OCI-LY3 (cell line): Measurements from ENCODE around the gene SIRT6.
"Not testable (repeated sequence)": the region's sequence is repeated elsewhere in the genome, so short reads cannot be mapped to it uniquely, and the experiment has no call there.

Experiments used
- H2AFZ ChIP-seq: fragments of 200-600, 300-600 bp; shearing (Covaris generic); 2 replicates; pipeline ENCODE4 v1.6.0; 2014; ENCODE audit warnings: antibody characterized with exemption, low read depth, low read length
- H3K27ac ChIP-seq: fragments of 200-600, 300-600 bp; sonication (generic); 2 replicates; pipeline ENCODE4 v1.5.1; 2014; ENCODE audit warnings: mild to moderate bottlenecking, low read length, moderate library complexity, mixed read lengths
- H3K27me3 ChIP-seq: fragments of 200-600, 300-600 bp; sonication (generic); 2 replicates; pipeline ENCODE4 v1.6.1; 2014; ENCODE audit warnings: low read depth, low read length, mixed read lengths
- H3K36me3 ChIP-seq: fragments of 200-600, 300-600 bp; sonication (generic); replicated peaks from 2 replicates; pipeline ENCODE3; 2014; ENCODE audit warnings: low read depth, low read length, mixed read lengths
- H3K4me1 ChIP-seq: fragments of 300-600, 200-600 bp; sonication (generic); 2 replicates; pipeline ENCODE4 v1.6.1; 2014; ENCODE audit warnings: low read length, mixed read lengths
- H3K4me2 ChIP-seq: fragments of 200-600, 300-600 bp; sonication (generic); 2 replicates; pipeline ENCODE4 v1.6.1; 2014; ENCODE audit warnings: low read length, mixed read lengths
- H3K4me3 ChIP-seq: fragments of 300-600, 200-600 bp; sonication (generic); 2 replicates; pipeline ENCODE4 v1.5.1; 2014; ENCODE audit warnings: antibody characterized with exemption, mild to moderate bottlenecking, low read length, moderate library complexity
- H3K79me2 ChIP-seq: fragments of 300-600, 200-600 bp; shearing (Covaris generic); 2 replicates; pipeline ENCODE4 v1.6.1; 2014; ENCODE audit warnings: mild to moderate bottlenecking, low read length, mixed read lengths
- H3K9ac ChIP-seq: fragments of 300-600, 200-600 bp; shearing (Covaris generic); 2 replicates; pipeline ENCODE4 v1.6.0; 2014; ENCODE audit warnings: mild to moderate bottlenecking, low read length, moderate library complexity
- H3K9me3 ChIP-seq: fragments of 200-600, 300-600 bp; shearing (Covaris generic); 2 replicates; pipeline ENCODE4 v1.6.1; 2014; ENCODE audit warnings: low read length, mixed read lengths; ENCODE audit not compliant: insufficient read depth
- H4K20me1 ChIP-seq: fragments of 200-600, 300-600 bp; sonication (generic); 2 replicates; pipeline ENCODE4 v1.6.1; 2016; ENCODE audit warnings: low read length, mixed read lengths; ENCODE audit not compliant: insufficient read depth
- EZH2phosphoT487 ChIP-seq: fragments of 200-600 bp; shearing (Covaris generic); IDR thresholded peaks from 2 replicates; pipeline ENCODE4 v1.6.1; 2018; ENCODE audit warnings: antibody characterized with exemption, mixed run types, low read depth
- TF ChIP-seq, protein P1 (sequence below): fragments of 200-600, 300-600 bp; sonication (generic); IDR thresholded peaks from 2 replicates; pipeline ENCODE4 v1.5.1; 2014; ENCODE audit warnings: antibody characterized with exemption, low read length, low read depth

The SIRT6 gene

DNA sequence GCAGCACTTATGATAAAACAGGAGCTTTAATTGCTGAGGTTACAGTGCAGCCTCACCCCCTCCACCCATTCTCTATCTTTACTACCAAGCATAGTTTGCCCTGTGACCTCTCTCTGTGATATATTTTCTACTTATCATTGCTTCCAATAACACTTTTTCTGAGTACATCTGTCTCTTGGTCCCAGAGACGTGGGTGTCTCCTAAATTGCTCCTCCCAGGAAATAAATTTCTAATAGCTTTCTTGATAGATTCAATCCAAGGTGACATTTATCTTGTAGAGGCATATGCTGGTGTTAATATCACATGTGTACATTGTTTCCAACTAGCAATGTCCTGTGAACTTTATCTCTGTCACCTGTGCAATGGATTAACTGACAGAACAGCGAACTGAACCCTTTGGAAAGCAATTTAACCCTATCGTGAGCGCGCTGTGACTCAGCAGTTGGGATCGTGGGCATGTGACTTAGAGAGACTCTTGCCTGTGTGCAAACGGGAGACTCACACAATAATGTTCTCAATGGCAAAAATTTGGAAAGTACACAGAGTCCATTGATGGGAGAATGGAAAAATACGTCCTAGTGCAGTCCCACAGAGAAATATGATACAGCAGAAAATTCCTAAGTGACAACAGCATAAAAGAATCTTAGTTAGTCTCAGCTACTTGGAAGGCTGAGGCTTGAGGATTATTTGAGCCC is 51.5 kb downstream of the SIRT6 start:
- Histone ChIP-seq H3K4me2 (no peak overlapping the region), H3K9ac (no peak overlapping the region), H3K27ac (no peak overlapping the region)

DNA sequence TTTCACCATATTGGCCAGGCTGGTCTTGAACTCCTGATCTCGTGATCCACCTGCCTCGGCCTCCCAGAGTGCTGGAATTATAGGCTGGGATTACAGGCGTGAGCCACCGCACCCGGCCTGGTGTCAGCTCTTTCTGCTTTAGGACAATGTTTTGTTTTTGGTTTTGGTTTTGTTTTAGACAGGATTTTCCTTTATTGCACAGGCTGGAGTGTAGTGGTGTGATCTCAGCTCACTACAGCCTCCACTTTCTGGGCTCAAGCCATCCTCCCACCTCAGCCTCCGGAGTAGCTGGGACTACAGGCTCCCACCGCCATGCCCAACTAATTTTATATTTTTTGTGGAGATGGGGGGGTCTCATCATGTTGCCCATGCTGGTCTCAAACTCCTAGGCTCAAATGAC is 53.3 kb downstream of the SIRT6 start:
- H3K79me2 ChIP-seq, H4K20me1 ChIP-seq, H3K36me3 ChIP-seq, H2AFZ ChIP-seq, H3K4me3 ChIP-seq, H3K4me1 ChIP-seq, H3K9me3 ChIP-seq, H3K27ac ChIP-seq, H3K27me3 ChIP-seq, H3K4me2 ChIP-seq, H3K9ac ChIP-seq: not testable (repeated sequence)

More for the DNA sequence above, 51.5 kb downstream of the SIRT6 start:
- no peaks in the 10 kb centered on the region for H4K20me1 ChIP-seq
- peaks cover 12% of the 10 kb centered on the region for H3K27me3 ChIP-seq
- TF ChIP-seq, protein P1, sequence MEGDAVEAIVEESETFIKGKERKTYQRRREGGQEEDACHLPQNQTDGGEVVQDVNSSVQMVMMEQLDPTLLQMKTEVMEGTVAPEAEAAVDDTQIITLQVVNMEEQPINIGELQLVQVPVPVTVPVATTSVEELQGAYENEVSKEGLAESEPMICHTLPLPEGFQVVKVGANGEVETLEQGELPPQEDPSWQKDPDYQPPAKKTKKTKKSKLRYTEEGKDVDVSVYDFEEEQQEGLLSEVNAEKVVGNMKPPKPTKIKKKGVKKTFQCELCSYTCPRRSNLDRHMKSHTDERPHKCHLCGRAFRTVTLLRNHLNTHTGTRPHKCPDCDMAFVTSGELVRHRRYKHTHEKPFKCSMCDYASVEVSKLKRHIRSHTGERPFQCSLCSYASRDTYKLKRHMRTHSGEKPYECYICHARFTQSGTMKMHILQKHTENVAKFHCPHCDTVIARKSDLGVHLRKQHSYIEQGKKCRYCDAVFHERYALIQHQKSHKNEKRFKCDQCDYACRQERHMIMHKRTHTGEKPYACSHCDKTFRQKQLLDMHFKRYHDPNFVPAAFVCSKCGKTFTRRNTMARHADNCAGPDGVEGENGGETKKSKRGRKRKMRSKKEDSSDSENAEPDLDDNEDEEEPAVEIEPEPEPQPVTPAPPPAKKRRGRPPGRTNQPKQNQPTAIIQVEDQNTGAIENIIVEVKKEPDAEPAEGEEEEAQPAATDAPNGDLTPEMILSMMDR, result no peak
- TF ChIP-seq EZH2phosphoT487, result no peak
- no peak overlapping the region for H3K4me3 ChIP-seq
- no peaks in the 10 kb centered on the region for H3K4me1 ChIP-seq
- H2AFZ ChIP-seq, result no peak overlapping the region
- H3K79me2 ChIP-seq, result no peaks in the 10 kb centered on the region
- no peaks in the 10 kb centered on the region for H3K9me3 ChIP-seq
- no peaks in the 10 kb centered on the region for H3K36me3 ChIP-seq

GRCh38 chr19:4127322-4127721 is 55.0 kb downstream of the SIRT6 start:
- not testable (repeated sequence) for H4K20me1 ChIP-seq, H3K9me3 ChIP-seq, H3K4me2 ChIP-seq, H3K4me3 ChIP-seq, H3K36me3 ChIP-seq, H3K27me3 ChIP-seq, H2AFZ ChIP-seq, H3K27ac ChIP-seq, H3K9ac ChIP-seq
- H3K4me1 ChIP-seq, result peaks cover 11% of the 10 kb centered on the region
- peaks cover 16% of the 10 kb centered on the region for H3K79me2 ChIP-seq

DNA sequence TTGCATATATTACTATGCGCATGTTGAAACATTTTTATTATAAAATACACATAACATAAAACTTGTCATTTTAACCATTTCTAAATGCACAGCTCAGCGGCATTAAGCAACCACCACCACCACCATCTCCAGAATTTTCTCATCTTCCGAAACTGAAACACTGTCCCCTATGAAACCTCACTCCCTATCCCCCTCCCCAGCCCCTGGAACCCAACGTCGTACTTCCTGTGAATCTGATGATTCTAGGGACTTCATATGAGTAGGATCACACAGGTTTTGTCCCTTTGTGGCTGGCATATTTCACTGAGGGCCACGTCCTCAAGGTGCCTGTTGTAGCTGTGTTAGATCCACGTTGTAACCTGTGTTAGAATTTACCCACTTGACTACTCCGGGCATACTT is 57.7 kb downstream of the SIRT6 start:
- Histone ChIP-seq H4K20me1 (peaks cover 11% of the 10 kb centered on the region; the same call in 1 of the 2 replicates), H3K27ac (no peak overlapping the region), H3K9me3 (no peaks in the 10 kb centered on the region), H3K4me1 (peaks cover 12% of the 10 kb centered on the region), H3K36me3 (peaks cover under 1% of the 10 kb centered on the region), H3K27me3 (no peaks in the 10 kb centered on the region), H3K79me2 (peaks cover 37% of the 10 kb centered on the region), H3K4me2 (peak overlapping the region; percentile 91), H2AFZ (peak overlapping the region; percentile 66; the same call in 1 of the 2 replicates), H3K9ac (peak overlapping the region; percentile 98), H3K4me3 (peak overlapping the region; percentile 100)
- TF ChIP-seq, protein P1, result no peak
- TF ChIP-seq EZH2phosphoT487, result no peak
